OCI-M2 (cell line): Measurements from ENCODE around the gene OR5A2.
"Not testable (repeated sequence)": the region's sequence is repeated elsewhere in the genome, so short reads cannot be mapped to it uniquely, and the experiment has no call there.

Experiments used
- DNase-seq: peaks from one replicate; lab custom pipeline; 2025; ENCODE audit not compliant: unreplicated experiment; lab: John Stamatoyannopoulos, UW

Gene OR5A2

DNA sequence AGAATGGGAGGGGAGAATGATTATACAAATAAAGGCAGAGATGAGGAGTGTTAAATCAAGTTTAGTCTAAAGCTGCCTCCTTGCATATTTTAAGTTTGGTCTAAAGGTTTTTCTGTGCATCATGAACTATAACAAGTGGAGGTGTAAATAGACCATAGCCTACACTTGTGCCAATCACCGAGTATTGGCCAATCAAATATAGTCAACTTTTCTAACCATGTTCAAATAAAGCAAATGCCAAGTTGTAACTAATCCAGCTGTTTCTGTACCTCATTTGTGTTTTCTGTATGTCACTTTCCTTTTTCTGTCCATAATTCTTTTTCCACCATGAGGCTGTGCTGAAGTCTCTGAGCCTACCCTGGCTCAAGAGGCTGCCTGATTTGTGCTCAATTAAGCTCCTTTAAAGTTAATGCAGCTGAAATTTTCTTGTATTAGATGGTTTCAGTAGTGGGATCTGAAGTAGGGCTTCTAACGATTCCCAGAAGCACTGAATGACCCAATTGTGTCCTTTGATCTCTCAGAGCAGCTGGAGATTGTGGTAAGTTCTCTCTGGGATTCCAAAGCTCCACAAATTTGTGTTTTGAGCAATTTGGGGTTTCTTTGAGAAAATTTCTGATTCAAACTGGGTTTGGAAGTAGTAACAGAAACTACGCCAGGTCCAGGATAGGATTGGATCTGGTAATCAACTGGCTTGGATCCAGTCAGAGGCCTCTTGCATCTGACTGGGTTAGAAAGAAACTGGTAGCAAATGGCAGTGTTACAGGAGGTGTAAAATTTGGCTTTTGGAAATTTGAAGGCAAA lies 25.6 kb downstream of the OR5A2 start:
- no peak for DNase-seq

DNA sequence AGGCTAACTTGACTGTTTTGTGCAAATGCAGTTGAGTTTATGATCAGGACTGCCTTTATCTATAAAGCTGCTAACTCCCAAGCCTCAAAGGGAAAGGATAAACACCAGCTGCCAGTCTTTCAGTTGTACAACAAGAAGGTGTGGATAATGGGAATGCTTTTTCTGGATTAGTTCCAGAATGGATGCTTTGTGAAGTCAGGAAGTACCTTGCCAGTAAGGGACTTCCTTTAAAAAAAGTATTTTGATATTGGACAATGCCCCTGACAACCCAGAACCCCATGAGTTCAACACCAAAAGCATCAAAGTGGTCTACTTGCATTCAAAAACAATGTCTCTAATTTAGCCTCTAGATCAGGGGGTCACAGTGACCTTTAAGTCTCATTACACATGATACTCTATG lies 32.0 kb downstream of the OR5A2 start:
- DNase-seq = no peak

DNA sequence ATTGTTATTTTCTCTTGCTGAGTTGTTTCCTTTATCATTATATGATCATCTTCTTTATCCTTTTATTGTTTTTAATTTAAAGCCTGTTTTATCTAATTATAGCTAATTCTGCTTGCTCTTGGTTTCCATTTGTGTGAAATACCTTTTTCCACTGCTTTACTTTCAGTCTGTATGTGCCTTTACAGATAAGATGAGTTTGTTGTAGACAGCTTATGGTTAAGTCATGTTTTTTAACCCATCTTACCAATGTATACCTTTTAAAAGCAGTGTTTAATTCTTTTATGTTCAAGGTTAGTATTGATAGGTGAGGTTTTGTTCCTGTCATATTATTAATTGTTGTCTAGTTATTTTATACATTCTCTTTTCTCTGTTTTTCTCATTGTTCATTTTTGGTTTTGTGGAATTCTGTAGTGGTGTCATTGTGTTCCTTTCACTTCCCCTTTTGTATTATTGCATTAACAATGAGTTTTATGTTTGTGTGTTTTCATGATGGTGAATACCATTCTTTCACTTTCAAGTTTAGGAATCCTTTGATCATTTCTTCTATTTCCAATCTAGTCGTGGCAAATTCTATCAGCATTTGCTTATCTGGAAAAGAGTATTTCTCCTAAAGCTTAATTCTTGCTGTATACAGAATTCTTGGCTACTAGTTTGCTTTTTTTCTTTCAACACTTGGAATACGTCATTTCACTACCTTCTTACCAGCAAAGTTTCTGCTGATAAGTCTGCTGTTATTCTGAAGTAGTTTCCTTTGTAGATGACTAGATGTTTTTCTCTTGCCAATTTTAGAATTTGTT lies 45.8 kb downstream of the OR5A2 start:
- no peak for DNase-seq

DNA sequence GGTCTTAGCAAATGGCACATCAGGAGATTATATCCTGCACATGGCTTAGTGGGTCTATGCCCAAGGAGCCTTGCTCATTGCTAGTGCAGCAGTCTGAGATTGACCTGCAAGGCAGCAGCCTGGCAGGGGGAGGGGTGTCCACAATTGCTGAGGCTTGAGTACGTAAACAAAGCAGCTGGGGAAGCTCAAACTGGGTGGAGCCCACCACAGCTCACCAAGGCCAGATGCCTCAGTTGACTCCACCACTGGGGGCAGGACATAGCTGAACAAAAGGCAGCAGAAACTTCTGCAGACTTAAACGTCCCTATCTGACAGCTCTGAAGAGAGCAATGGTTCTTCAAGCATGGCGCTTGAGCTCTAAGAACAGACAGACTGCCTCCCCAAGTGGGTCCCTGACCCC lies 53.9 kb downstream of the OR5A2 start:
- DNase-seq = not testable (repeated sequence)

DNA sequence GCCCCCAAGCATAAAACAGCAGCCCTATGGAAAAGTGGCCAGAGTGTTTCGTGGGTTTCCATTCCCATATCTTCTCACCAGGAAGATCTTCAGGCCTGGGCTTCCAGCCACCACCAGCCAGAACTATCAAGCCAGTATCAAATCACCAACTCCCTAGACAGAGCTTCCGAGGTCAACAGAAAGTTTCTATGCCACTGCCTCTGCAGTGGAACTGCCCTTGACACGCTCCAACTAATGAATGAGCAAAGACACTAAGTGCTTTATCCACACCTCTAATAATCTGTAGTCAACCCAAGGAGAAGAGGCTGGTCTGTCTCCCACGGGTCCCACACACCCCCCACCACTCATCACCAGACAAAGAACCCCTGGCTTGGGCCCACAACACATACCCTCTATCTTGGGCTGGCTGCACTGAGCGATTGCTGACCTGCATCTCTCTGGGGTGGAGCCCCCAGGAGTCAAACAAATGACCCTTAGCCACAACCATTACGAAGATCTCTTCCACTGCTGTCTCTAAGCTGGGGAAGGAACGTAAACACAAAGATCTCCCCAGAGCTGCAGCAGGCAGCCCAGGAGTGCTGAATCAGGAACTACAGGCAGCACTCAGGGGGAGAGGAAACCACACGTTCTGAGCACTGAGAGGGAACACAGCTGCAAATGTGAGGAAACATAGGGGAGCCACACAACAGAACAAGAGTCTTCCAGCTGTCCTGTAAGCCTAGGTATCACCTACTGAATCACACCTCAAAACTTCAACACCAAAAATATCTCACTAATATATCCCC lies 57.8 kb downstream of the OR5A2 start:
- DNase-seq = no peak
